Right atrium auricular region (tissue), 2 donors: ENCODE data around the gene ECM2. TPM values are rescaled to one million over a fixed set of nuclear protein-coding genes. Genes with fewer than 3 reads are reported as not detected.

Experiments used
- DNase-seq: peaks from one replicate; pipeline ENCODE4 v3.0.0-alpha.2; 2019; ENCODE audit warnings: low spot score
- H3K27ac ChIP-seq, 2 donors: fragments of 200-600 bp; sonication (generic); 1 replicate in 1 of 2; 2 replicates in 1 of 2; pipeline ENCODE4 v1.5.1; 2016 to 2019
- H3K27me3 ChIP-seq, 2 donors: fragments of 200-600 bp; sonication (generic); one replicate each; pipeline versions ENCODE4 v1.5.1 to v1.6.0; 2017 to 2019
- H3K36me3 ChIP-seq: fragments of 200-600 bp; sonication (generic); one replicate; pipeline ENCODE4 v1.5.1; 2016
- H3K4me1 ChIP-seq, 2 donors: fragments of 200-600 bp; sonication (generic); one replicate each; pipeline versions ENCODE4 v1.5.1 to v1.6.0; 2017 to 2019
- H3K4me3 ChIP-seq, 2 donors: fragments of 200-600 bp; sonication (generic); 1 replicate in 1 of 2; 2 replicates in 1 of 2; pipeline ENCODE4 v1.5.1; 2017 to 2019; ENCODE audit warnings: mild to moderate bottlenecking in 1 of 2, moderate library complexity in 1 of 2
- H3K9me3 ChIP-seq, 2 donors: fragments of 200-600 bp; sonication (generic); one replicate each; pipeline ENCODE4 v1.5.1; 2019
- total RNA-seq, 2 donors: library from RNA; depleted of rRNA; stranded (reverse); fragments of >200 nt; gene quantifications; one replicate each; pipeline ENCODE4 v1.1.0, GENCODE V29; 2016
- TF ChIP-seq, protein P1 (sequence below), 2 donors: fragments of 200-600 bp; sonication (generic); IDR thresholded peaks; one replicate each; pipeline ENCODE4 v1.5.1; 2019; ENCODE audit warnings: antibody characterized with exemption in 2 of 2

Gene ECM2
- total RNA-seq, 2 donors from 2014 or later = 7.3 to 18.5 TPM

DNA sequence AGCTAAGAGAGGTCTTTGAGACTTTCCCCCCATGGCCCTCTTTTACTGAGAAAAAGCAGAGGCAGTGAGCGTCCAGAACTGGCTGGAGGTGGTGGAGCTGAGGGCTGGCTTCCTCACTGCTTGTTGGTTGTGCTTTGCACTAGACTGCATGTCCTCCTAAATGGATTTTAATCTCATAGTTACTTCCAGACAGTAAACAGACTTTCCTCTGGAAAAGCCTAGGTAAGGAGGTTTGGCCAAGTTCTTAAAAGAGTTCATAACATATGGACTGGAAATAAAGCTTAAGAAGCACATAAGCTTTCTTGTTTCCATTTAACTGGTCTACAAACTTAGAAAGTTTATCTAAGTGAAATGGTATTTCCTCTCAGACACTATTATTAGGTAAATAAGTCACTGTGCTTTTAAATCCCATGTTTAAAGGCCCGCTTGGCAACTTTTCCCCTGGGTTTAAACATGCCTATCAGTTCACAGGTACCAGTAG lies 55.5 kb downstream of the ECM2 start:
- TF ChIP-seq, protein P1, sequence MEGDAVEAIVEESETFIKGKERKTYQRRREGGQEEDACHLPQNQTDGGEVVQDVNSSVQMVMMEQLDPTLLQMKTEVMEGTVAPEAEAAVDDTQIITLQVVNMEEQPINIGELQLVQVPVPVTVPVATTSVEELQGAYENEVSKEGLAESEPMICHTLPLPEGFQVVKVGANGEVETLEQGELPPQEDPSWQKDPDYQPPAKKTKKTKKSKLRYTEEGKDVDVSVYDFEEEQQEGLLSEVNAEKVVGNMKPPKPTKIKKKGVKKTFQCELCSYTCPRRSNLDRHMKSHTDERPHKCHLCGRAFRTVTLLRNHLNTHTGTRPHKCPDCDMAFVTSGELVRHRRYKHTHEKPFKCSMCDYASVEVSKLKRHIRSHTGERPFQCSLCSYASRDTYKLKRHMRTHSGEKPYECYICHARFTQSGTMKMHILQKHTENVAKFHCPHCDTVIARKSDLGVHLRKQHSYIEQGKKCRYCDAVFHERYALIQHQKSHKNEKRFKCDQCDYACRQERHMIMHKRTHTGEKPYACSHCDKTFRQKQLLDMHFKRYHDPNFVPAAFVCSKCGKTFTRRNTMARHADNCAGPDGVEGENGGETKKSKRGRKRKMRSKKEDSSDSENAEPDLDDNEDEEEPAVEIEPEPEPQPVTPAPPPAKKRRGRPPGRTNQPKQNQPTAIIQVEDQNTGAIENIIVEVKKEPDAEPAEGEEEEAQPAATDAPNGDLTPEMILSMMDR (IDR thresholded peaks at IDR 0.05) = no peak
- Histone ChIP-seq H3K36me3 (no peaks in the 10 kb centered on the region), H3K27me3 (no peaks in the 10 kb centered on the region), H3K4me1 (peaks cover 0 to 25% of the 10 kb centered on the region in 2 donors), H3K27ac (peak overlapping the region; percentile 58 to 69), H3K4me3 (peak overlapping the region in 1 of 2 donors; percentile 20), H3K9me3 (no peaks in the 10 kb centered on the region)
- DNase-seq = no peak

DNA sequence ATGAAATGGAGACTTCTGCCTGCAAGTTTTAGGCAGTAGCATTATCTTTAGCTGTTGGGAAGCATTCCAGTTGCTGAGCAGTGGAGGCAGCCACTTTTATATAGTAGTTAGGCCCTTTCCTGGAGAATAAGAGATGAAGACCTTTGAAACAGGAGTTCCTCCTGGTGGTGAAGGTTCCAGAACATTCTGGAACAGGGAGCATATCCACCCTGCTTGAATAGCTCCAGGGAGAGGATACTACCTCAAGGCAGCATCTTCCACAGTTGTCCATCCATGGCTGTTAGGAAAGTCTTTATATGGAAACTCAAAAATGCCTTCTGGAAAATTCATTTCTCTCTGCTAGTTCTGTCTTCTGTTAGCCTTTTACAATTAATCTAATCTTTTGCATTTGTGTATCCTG lies 56.4 kb downstream of the ECM2 start:
- TF ChIP-seq, protein P1 (IDR thresholded peaks at IDR 0.05) = no peak
- peak overlapping the region; percentile 6 to 58 for H3K27ac ChIP-seq
- DNase-seq = no peak
- no peaks in the 10 kb centered on the region for H3K9me3 ChIP-seq
- no peaks in the 10 kb centered on the region for H3K27me3 ChIP-seq
- H3K4me3 ChIP-seq = no peak overlapping the region
- H3K4me1 ChIP-seq = peaks cover 0 to 25% of the 10 kb centered on the region in 2 donors
- no peaks in the 10 kb centered on the region for H3K36me3 ChIP-seq

DNA sequence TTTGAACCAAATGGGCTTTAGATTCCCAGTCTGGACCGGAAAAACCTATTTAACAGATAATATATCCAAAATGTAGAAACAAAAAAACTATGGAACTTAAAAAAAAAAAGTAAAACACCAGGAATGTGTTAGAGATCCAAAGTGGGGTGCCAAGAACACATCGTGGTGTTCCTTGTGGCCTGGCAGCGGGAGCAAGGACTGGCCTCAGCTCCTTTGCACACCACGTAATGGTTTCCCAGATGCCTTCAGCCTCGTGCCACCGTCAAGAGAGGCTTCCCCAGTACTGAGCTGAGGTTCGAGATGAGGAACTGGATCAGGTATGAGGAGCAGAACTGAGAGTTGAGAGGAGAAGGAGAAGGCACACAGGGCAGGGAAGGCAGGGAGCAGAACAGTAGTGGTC lies 57.0 kb downstream of the ECM2 start:
- H3K36me3 ChIP-seq = no peaks in the 10 kb centered on the region
- TF ChIP-seq, protein P1 (IDR thresholded peaks at IDR 0.05) = no peak
- peak overlapping the region; percentile 6 to 58 for H3K27ac ChIP-seq
- no peaks in the 10 kb centered on the region for H3K27me3 ChIP-seq
- no peak for DNase-seq
- H3K4me1 ChIP-seq = peaks cover 0 to 25% of the 10 kb centered on the region in 2 donors
- no peaks in the 10 kb centered on the region for H3K9me3 ChIP-seq
- H3K4me3 ChIP-seq = no peak overlapping the region

DNA sequence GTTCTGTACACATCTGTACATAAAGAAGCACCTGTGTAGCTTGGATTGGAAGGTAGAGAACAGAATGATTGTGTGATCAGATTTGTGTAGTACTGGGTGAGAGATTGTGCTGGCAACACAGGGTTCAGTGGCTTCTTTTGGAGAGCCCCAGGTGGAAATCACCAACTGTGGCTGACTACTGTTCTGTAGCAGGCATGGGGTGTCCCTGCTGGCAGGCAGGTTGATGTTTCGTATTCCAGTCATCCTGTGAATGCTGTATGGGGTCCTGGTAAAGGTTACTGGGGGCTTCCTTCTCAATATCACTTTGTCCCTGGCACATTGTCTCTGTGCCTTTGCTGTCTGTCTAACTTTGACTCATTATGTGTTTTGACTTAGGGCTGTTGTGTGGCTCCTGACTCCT lies 58.8 kb downstream of the ECM2 start:
- no peak overlapping the region for H3K4me3 ChIP-seq
- DNase-seq = no peak
- peaks cover 0 to 25% of the 10 kb centered on the region in 2 donors for H3K4me1 ChIP-seq
- no peak overlapping the region for H3K27ac ChIP-seq
- TF ChIP-seq, protein P1 (IDR thresholded peaks at IDR 0.05) = no peak
- no peaks in the 10 kb centered on the region for H3K27me3 ChIP-seq
- no peaks in the 10 kb centered on the region for H3K9me3 ChIP-seq
- H3K36me3 ChIP-seq = no peaks in the 10 kb centered on the region

DNA sequence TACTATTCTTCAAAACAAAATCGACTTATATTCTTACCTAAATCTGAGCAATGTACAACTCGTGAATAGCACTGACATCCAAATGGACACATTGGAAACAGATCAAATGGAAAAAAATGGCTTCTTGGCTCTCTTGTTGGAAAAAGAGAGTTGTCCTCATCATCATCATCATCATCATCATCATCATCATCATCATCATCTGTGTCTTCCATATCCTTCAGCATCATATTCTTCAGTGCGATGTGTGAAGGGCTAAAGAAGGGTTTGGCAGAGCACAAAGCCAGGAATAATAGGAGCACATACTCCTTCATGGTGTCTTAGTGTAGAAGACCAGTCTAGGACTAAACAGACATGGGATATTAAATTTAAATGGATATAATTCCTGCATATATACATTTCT lies 61.2 kb downstream of the ECM2 start:
- no peaks in the 10 kb centered on the region for H3K36me3 ChIP-seq
- peaks cover 0 to 9% of the 10 kb centered on the region in 2 donors for H3K4me1 ChIP-seq
- no peak overlapping the region for H3K27ac ChIP-seq
- no peak for DNase-seq
- TF ChIP-seq, protein P1 (IDR thresholded peaks at IDR 0.05) = no peak
- H3K27me3 ChIP-seq = no peaks in the 10 kb centered on the region
- H3K4me3 ChIP-seq = no peak overlapping the region
- no peaks in the 10 kb centered on the region for H3K9me3 ChIP-seq

DNA sequence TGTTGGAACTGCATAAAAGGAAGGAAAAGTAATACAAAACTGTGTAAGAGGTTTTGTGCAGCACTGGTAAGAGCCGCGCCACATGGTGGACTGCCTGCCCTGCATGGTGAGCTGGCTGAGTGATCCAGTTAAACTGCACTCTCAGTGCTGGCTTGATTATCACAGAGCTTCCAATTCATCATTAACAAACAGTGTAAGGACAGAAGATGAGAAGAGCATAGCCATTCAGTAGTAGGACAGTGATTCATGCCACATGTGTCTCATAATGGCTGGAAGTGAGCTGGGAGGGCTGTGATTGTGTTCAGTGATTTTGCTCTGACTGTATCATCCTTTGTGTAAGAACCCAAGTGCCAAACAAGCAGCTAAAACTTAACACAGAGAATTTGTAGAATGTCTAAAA lies 67.6 kb downstream of the ECM2 start:
- no peak overlapping the region for H3K27ac ChIP-seq
- H3K36me3 ChIP-seq = no peaks in the 10 kb centered on the region

More for the DNA sequence above, 67.6 kb downstream of the ECM2 start:
- TF ChIP-seq, protein P1 (IDR thresholded peaks at IDR 0.05) = no peak
- peaks cover 0 to 9% of the 10 kb centered on the region in 2 donors for H3K4me1 ChIP-seq
- H3K4me3 ChIP-seq = no peak overlapping the region
- no peaks in the 10 kb centered on the region for H3K27me3 ChIP-seq
- DNase-seq = no peak
- H3K9me3 ChIP-seq = no peaks in the 10 kb centered on the region
